Neutrophil (primary cell): ENCODE data around the gene KLHL30.

ENCODE experiments used
- H3K27ac ChIP-seq: fragments of 200-600 bp; sonication (generic); 2 replicates; pipeline ENCODE4 v1.5.1; 2016; ENCODE audit warnings: mild to moderate bottlenecking, moderate library complexity
- H3K27me3 ChIP-seq: fragments of 200-600 bp; sonication (generic); 2 replicates; pipeline ENCODE4 v1.6.0; 2016; ENCODE audit warnings: mild to moderate bottlenecking
- H3K36me3 ChIP-seq: fragments of 200-600 bp; sonication (generic); 2 replicates; pipeline ENCODE4 v1.5.1; 2017
- H3K4me1 ChIP-seq, 2 experiments: fragments of 200-600 bp in 1 of 2; sonication (generic) in 1 of 2; 1 replicate in 1 of 2; 2 replicates in 1 of 2; pipeline versions ENCODE4 v1.5.1 to v1.6.1; 2013 to 2016; ENCODE audit warnings: low read depth in 1 of 2, low read length in 1 of 2, mild to moderate bottlenecking in 1 of 2, moderate library complexity in 1 of 2; ENCODE audit not compliant: control insufficient read depth in 1 of 2, insufficient read depth in 1 of 2
- H3K4me3 ChIP-seq, 2 experiments: fragments of 200-600 bp in 1 of 2; sonication (generic) in 1 of 2; 1 replicate in 1 of 2; 2 replicates in 1 of 2; pipeline ENCODE4 v1.5.1; 2013 to 2016; ENCODE audit warnings: low read depth in 1 of 2, low read length in 1 of 2, mild to moderate bottlenecking in 1 of 2, moderate library complexity in 1 of 2
- H3K9me3 ChIP-seq: fragments of 200-600 bp; sonication (generic); 2 replicates; pipeline ENCODE4 v1.5.1; 2016
- TF ChIP-seq, protein P1 (sequence below): fragments of 200-600 bp; sonication (generic); IDR thresholded peaks from 2 replicates; pipeline ENCODE4 v1.5.1; 2016; ENCODE audit warnings: antibody characterized with exemption

The KLHL30 gene

DNA sequence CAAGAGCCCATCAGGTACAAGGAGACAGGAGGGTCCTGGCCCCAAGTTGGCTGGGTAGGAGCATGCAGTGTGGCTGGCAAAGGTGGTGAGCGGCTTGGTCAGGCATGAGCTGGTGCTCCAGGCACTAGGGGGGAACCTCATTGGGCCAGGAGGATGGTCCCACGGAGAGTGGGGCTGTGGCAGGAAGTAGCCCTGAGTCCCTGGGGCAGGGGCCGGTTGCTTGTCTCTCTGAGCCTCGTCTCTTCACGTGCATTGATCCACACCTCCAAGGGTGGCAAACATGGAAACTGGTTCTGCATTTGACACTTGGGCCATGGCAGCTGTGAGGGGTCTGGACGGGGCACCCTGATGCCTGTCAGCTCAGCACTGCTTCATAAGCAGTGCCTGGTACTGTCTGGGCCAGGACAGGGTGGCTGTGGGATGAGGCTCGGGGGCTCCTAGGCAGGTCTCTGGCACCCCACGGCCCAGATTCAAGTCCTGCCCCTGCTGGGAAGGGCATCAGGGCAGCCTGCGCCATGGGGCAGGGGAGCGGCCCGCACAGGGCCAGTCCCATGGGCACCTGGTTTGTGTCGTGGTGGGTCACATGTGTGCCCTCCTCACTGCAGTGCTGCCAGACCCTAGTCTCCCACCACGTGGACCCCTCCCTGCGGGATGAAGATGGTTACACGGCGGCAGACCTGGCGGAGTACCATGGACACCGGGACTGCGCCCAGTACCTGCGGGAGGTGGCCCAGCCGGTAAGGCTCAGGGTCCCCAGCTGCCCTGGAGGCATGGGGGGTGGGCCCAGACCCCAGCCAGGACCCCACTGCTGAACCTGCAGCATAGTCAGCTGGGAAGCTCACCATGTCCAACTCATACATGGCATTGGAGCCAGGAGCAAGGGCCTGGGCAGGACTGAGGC is 21.9 kb upstream of the KLHL30 start:
- Histone ChIP-seq H3K36me3 (no peaks in the 10 kb centered on the region), H3K9me3 (no peaks in the 10 kb centered on the region), H3K27ac (no peak overlapping the region), H3K27me3 (peaks cover 35% of the 10 kb centered on the region), H3K4me3 (no peak overlapping the region), H3K4me1 (no peaks in the 10 kb centered on the region)
- TF ChIP-seq, protein P1, sequence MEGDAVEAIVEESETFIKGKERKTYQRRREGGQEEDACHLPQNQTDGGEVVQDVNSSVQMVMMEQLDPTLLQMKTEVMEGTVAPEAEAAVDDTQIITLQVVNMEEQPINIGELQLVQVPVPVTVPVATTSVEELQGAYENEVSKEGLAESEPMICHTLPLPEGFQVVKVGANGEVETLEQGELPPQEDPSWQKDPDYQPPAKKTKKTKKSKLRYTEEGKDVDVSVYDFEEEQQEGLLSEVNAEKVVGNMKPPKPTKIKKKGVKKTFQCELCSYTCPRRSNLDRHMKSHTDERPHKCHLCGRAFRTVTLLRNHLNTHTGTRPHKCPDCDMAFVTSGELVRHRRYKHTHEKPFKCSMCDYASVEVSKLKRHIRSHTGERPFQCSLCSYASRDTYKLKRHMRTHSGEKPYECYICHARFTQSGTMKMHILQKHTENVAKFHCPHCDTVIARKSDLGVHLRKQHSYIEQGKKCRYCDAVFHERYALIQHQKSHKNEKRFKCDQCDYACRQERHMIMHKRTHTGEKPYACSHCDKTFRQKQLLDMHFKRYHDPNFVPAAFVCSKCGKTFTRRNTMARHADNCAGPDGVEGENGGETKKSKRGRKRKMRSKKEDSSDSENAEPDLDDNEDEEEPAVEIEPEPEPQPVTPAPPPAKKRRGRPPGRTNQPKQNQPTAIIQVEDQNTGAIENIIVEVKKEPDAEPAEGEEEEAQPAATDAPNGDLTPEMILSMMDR, result no peak

DNA sequence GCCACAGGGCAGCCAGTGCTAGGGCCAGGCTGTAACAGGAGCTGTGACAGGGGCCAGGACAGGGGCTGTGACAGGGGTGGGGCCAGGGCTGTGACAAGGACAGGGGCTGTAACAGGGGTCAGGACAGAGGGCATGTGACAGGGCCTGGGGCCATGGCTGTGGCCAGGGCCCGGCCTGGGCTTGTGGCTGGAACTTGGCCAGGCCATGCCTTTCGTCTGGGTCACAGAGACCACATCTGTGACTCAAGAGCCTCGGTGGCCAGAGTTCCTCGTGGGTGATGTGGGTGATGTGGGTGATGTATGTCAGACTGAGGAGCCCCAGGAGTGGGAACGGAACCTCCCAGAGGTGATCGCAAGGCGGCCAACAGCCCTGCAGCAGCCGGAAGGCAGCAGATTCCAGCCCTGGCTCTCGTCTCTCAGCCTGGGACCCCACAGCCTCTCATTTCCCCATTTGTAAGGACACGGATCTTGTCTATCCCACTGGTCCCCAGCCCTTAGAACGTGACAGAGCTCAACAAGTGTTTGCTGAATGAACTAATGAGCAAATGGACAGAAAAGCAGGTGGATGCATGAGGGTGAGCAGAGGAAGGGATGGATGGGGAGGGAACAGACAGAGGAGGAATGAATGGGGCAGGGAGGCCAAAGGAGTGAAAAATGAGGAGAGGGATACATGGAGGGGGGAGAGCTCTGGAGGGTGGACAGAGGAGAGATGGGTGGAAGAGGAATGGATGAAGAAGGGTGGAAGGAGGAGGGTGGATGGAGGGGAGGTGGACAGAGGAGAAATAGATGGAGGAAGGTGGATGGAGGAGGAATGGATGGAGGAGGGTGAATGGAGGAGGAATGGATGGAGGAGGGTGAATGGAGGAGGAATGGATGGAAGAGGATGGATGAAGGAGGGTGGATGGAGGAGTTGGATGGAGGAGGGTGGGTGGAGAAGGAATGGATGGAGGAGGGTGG is 21.0 kb upstream of the KLHL30 start:
- Histone ChIP-seq H3K4me3 (no peak overlapping the region), H3K27ac (no peak overlapping the region), H3K27me3 (peaks cover 35% of the 10 kb centered on the region), H3K36me3 (no peaks in the 10 kb centered on the region), H3K4me1 (no peaks in the 10 kb centered on the region), H3K9me3 (no peaks in the 10 kb centered on the region)
- TF ChIP-seq, protein P1, result no peak

DNA sequence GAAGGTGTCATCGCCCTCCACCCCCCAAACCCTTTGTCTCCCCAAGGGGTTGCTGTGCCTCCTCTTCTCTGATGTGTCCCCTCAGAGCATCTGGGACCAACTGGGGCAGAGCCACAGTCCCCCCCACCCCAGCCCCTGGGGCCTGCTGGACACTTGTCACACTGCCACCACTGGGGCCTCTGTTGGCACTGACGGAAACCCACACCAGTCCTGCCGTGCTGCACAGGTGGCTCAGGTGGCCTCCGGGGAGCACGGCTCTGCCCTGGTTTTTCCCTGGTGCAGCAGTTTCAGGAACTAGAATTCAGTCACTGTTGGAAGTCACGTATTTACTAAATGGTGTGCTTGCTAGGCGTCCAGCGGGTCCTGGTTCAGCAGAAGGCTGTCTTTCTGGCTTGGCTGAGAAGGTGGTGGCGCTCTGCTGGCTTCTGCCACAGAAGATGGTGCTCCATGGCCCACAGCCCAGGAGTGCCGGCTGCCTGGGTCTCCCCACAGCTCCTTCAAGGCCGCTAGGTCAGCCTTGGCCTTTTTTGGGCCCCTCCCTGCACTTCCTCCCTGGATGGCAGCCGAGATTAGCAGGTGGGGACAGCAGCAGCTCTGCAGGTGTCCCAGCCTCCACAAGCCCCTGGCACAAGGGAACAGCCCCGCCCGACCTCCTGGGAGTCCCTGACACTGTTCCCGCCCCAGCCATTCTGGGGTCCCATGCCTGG is 18.6 kb upstream of the KLHL30 start:
- no peak overlapping the region for H3K27ac ChIP-seq
- TF ChIP-seq, protein P1, result no peak
- no peaks in the 10 kb centered on the region for H3K36me3 ChIP-seq
- no peaks in the 10 kb centered on the region for H3K9me3 ChIP-seq
- H3K27me3 ChIP-seq, result peaks cover 35% of the 10 kb centered on the region
- no peak overlapping the region for H3K4me3 ChIP-seq
- H3K4me1 ChIP-seq, result no peaks in the 10 kb centered on the region

DNA sequence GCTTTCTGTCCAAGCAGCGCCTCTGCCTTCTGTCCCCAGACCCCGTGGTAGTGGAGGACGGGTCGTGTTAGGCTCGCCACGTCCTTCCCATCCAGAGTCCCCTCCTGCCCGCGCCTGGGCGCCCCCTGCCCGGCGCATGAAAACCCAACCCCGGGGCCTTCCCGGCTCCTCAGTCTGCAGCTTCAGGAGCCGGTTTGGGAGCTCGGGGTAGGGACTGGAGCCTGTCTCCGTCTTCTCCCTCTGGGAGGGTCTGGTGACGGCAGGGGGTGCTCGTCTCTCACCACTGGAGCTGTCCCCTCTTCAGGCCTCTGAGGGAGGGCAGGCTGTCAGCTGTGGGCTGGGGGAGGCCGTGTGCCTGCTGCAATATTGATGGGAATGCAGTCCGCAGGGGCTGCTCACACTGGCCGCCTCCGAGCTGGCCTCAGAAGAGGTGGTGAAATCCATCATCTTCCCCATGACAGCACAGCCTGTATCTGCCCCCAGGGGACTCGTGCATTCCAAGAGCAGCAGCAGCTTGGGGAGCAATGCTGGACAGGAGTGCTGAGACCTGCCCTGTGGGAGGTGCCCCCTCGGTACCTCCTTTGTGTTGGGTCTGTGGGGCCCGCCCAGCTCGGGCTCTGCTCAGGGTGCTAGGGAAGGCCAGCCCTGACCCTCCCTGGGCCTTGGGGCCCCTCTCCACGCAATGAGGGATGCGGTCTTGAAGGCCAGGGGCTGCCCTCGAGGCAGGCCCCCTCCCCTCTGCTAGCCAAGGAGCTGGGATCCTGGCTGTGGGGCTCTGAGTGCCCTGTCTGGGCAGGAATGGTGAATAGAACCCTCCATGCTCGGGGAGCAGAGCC is 17.8 kb upstream of the KLHL30 start:
- Histone ChIP-seq H3K36me3 (no peaks in the 10 kb centered on the region), H3K4me3 (no peak overlapping the region), H3K27me3 (peaks cover 35% of the 10 kb centered on the region), H3K9me3 (no peaks in the 10 kb centered on the region), H3K4me1 (no peaks in the 10 kb centered on the region), H3K27ac (no peak overlapping the region)
- TF ChIP-seq, protein P1, result no peak
